ENCODE results near the gene ADCY1.

Gene ADCY1

GRCh38 chr7:45689011-45689796 lies 115.0 kb downstream of the ADCY1 start:
- DNase-seq (ENCODE audit: extremely low read depth in 1 of 2, low read depth in 1 of 2): no peak

- DNase-seq (ENCODE audit: extremely low read depth in 1 of 2, low read depth in 1 of 2): no peak
These were observed 115.9 kb downstream of the ADCY1 start for GRCh38 chr7:45689797-45690761.

GRCh38 chr7:45690762-45691150 lies 116.6 kb downstream of the ADCY1 start:
- no peak for DNase-seq (ENCODE audit: extremely low read depth in 1 of 2, low read depth in 1 of 2)

GRCh38 chr7:45691155-45691656 lies 117.0 kb downstream of the ADCY1 start:
- DNase-seq (ENCODE audit: extremely low read depth in 1 of 2, low read depth in 1 of 2): no peak

- DNase-seq (ENCODE audit: extremely low read depth in 1 of 2, low read depth in 1 of 2): no peak
These were observed 117.9 kb downstream of the ADCY1 start for GRCh38 chr7:45692031-45692430.

- DNase-seq (ENCODE audit: extremely low read depth in 1 of 2, low read depth in 1 of 2): no peak
These were observed 121.3 kb downstream of the ADCY1 start for GRCh38 chr7:45695249-45695995.

- no peak for DNase-seq (ENCODE audit: extremely low read depth in 1 of 2, low read depth in 1 of 2)
These were observed 122.3 kb downstream of the ADCY1 start for GRCh38 chr7:45696476-45696875.

- no peak for DNase-seq (ENCODE audit: extremely low read depth in 1 of 2, low read depth in 1 of 2)
These were observed 123.5 kb downstream of the ADCY1 start for GRCh38 chr7:45697576-45698136.

- DNase-seq (ENCODE audit: extremely low read depth in 1 of 2, low read depth in 1 of 2): no peak
These were observed 124.3 kb downstream of the ADCY1 start for GRCh38 chr7:45698303-45699014.

GRCh38 chr7:45699015-45699309 lies 124.8 kb downstream of the ADCY1 start:
- no peak for DNase-seq (ENCODE audit: extremely low read depth in 1 of 2, low read depth in 1 of 2)

GRCh38 chr7:45699726-45700390 lies 125.7 kb downstream of the ADCY1 start:
- DNase-seq (ENCODE audit: extremely low read depth in 1 of 2, low read depth in 1 of 2): no peak

GRCh38 chr7:45700556-45700955 lies 126.4 kb downstream of the ADCY1 start:
- no peak for DNase-seq (ENCODE audit: extremely low read depth in 1 of 2, low read depth in 1 of 2)

- DNase-seq (ENCODE audit: extremely low read depth in 1 of 2, low read depth in 1 of 2): no peak
These were observed 127.7 kb downstream of the ADCY1 start for GRCh38 chr7:45701701-45702510.

- no peak for DNase-seq (ENCODE audit: extremely low read depth in 1 of 2, low read depth in 1 of 2)
These were observed 128.6 kb downstream of the ADCY1 start for GRCh38 chr7:45702751-45703150.

- DNase-seq (ENCODE audit: extremely low read depth in 1 of 2, low read depth in 1 of 2): no peak
These were observed 129.2 kb downstream of the ADCY1 start for GRCh38 chr7:45703373-45703821.

GRCh38 chr7:45703911-45704682 lies 129.9 kb downstream of the ADCY1 start:
- no peak for DNase-seq (ENCODE audit: extremely low read depth in 1 of 2, low read depth in 1 of 2)

- DNase-seq (ENCODE audit: extremely low read depth in 1 of 2, low read depth in 1 of 2): no peak
These were observed 130.5 kb downstream of the ADCY1 start for GRCh38 chr7:45704683-45705016.
